ENCODE results near the gene HRH2.

DNA sequence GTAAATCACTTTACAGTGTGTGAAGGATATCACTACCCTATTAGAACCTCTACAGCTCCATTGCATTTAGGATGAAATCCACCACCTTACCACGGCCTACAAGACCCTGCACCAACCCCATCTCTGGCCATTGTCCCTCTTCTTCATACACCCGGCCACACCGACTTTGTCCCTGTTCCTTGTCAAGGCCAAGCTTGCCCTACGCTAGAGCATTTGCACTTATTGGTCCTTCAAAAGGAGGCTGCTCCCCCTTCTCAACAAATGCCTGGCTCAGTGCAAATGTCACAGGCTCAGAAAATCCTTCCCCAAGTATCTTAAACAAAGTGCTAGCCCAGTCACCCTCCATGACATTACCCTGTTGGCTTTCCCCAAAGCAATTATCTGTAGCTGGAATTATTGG, 4.1 kb upstream of the HRH2 start:
- TF ChIP-seq, protein P1, sequence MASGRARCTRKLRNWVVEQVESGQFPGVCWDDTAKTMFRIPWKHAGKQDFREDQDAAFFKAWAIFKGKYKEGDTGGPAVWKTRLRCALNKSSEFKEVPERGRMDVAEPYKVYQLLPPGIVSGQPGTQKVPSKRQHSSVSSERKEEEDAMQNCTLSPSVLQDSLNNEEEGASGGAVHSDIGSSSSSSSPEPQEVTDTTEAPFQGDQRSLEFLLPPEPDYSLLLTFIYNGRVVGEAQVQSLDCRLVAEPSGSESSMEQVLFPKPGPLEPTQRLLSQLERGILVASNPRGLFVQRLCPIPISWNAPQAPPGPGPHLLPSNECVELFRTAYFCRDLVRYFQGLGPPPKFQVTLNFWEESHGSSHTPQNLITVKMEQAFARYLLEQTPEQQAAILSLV (tag; IDR thresholded peaks at IDR 0.05), result no peak
- TF ChIP-seq SETDB1 (IDR thresholded peaks at IDR 0.05; ENCODE audit: low read length) (no peak), JUND (IDR thresholded peaks at IDR 0.05; ENCODE audit: borderline replicate concordance, low read depth, low read length) (no peak), JUND (tag; IDR thresholded peaks at IDR 0.05; ENCODE audit: borderline replicate concordance, low read depth, low read length) (no peak), BMI1 (IDR thresholded peaks at IDR 0.05; ENCODE audit: low read length) (no peak), CHD2 (IDR thresholded peaks at IDR 0.05; ENCODE audit: low read depth, low read length) (no peak), HDAC1 (IDR thresholded peaks at IDR 0.05) (no peak), EP300 (IDR thresholded peaks at IDR 0.05; ENCODE audit: low read length) (no peak), ZSCAN29 (IDR thresholded peaks at IDR 0.05) (no peak), NR2F6 (CRISPR knock-in tag; IDR thresholded peaks at IDR 0.05) (no peak), SRF (CRISPR knock-in tag; IDR thresholded peaks at IDR 0.05) (no peak), MAFG (tag; conservative IDR thresholded peaks at IDR 0.05) (no peak), KAT8 (IDR thresholded peaks at IDR 0.05; ENCODE audit: low read depth) (no peak)
- TF ChIP-seq, protein P2, sequence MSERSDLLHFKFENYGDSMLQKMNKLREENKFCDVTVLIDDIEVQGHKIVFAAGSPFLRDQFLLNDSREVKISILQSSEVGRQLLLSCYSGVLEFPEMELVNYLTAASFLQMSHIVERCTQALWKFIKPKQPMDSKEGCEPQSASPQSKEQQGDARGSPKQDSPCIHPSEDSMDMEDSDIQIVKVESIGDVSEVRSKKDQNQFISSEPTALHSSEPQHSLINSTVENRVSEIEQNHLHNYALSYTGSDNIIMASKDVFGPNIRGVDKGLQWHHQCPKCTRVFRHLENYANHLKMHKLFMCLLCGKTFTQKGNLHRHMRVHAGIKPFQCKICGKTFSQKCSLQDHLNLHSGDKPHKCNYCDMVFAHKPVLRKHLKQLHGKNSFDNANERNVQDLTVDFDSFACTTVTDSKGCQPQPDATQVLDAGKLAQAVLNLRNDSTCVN (CRISPR knock-in tag; IDR thresholded peaks at IDR 0.05), result no peak
- TF ChIP-seq, protein P3, sequence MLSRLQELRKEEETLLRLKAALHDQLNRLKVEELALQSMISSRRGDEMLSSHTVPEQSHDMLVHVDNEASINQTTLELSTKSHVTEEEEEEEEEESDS (CRISPR knock-in tag; IDR thresholded peaks at IDR 0.05), result no peak
